Epithelial cell of esophagus (primary cell): Measurements from ENCODE around the gene GLYR1.
"Not testable (repeated sequence)": the region's sequence is repeated elsewhere in the genome, so short reads cannot be mapped to it uniquely, and the experiment has no call there.

Source experiments
- DNase-seq: peaks from one replicate; pipeline ENCODE4 v3.0.0; 2010; ENCODE audit warnings: low read depth
- H3K4me3 ChIP-seq: 2 replicates; pipeline ENCODE4 v1.5.1; 2011; ENCODE audit warnings: mild to moderate bottlenecking, low read length, control low read depth
- TF ChIP-seq, protein P1 (sequence below): IDR thresholded peaks from 2 replicates; pipeline ENCODE4 v1.5.1; 2011; ENCODE audit warnings: low read depth, mild to moderate bottlenecking, low read length, control low read depth, inconsistent platforms; ENCODE audit not compliant: insufficient read depth; ENCODE audit errors: missing control alignments

The GLYR1 gene

DNA sequence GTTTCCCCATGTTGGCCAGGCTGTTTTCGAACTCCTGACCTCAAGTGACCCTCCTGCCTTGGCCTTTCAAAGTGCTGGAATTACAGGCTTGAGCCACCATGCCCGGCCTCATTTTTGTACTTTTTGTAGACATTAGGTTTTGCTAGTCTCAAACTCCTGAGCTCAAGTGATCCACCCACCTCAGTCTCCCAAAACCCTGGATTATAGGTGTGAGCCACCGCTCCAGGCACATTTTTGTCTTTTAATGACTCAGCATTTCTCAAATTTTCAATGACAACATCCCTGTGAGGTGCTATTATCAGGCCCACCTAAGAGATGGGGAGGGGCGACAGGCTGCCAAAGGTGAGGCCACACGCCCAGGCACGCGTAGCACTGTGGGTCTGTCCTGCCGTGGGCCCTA, 60.0 kb downstream of the GLYR1 start:
- no peak overlapping the region for H3K4me3 ChIP-seq
- DNase-seq = no peak
- TF ChIP-seq, protein P1, sequence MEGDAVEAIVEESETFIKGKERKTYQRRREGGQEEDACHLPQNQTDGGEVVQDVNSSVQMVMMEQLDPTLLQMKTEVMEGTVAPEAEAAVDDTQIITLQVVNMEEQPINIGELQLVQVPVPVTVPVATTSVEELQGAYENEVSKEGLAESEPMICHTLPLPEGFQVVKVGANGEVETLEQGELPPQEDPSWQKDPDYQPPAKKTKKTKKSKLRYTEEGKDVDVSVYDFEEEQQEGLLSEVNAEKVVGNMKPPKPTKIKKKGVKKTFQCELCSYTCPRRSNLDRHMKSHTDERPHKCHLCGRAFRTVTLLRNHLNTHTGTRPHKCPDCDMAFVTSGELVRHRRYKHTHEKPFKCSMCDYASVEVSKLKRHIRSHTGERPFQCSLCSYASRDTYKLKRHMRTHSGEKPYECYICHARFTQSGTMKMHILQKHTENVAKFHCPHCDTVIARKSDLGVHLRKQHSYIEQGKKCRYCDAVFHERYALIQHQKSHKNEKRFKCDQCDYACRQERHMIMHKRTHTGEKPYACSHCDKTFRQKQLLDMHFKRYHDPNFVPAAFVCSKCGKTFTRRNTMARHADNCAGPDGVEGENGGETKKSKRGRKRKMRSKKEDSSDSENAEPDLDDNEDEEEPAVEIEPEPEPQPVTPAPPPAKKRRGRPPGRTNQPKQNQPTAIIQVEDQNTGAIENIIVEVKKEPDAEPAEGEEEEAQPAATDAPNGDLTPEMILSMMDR = no peak

DNA sequence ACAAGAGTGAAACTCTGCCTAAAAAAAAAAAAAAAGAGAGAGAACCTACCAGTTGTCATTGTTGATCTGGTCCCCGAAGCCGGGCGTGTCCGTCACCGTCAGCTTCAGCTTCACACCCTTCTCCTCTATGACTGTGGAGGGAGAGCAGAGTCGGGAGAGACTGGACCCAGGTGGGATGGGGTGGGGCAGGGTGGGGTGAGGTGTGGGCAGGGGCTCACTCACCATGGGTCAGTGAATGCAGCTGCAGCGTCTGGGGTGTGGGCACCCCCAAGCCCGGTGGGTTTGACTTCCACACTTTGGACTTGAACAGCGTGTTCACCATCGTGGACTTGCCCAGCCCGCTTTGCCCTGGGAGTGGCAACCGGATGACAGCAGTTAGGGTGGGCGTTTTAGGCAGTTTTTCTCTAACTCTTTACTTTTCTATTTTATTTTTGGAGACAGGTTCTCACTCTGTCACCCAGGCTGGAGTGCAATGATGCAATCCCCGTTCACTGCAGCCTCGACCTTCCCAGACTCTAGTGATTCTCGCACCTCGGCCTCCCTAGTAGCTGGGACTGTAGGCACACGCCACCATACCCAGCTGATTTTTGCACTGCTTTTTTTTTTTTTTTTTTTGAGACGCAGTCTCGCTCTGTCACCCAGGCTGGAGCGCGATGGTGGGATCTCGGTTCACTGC, 61.2 kb downstream of the GLYR1 start:
- no peak overlapping the region for H3K4me3 ChIP-seq
- DNase-seq = no peak
- TF ChIP-seq, protein P1 = no peak

DNA sequence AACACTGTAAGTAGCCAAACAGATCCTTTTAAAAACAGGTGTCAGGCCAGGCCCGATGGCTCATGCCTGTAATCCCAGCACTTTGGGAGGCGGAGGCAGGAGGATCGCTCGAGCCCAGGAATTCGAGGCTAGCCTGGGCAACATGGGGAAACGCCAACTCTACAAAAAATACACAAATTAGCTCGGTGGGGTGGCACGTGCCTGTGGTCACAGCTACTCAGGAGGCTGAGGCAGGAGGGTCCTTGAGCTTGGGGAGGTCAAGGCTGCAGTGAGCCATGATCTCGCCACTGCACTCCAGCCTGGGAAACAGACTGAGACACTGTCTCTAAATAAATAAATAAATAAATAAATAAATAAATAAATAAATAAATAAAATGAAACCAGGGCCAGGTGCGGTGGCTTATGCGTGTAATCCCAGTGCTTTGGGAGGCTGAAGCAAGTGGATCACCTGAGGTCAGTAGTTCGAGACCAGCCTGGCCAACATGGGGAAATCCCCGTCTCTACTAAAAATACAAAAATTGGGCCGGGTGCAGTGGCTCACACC, 62.6 kb downstream of the GLYR1 start:
- DNase-seq = not testable (repeated sequence)

DNA sequence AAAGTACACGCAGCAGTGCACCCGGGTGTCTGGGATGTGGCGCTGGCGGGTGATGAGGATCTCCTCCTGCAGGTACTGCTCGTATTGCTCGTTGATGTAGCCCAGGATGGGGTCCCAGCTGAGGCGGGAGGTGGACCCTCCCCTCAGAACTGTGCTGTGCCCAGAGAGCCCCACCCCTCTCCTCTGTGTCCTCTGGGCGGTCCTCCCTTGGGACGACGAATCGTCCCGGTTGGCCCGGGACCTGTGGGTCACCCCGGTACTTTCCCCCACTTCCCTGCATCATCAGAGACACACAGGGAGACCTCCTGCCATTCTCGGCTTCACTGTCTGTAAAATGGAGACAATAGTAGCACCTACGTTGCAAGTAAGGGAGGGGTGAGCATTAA, 63.1 kb downstream of the GLYR1 start:
- DNase-seq = no peak
- TF ChIP-seq, protein P1 = no peak
- H3K4me3 ChIP-seq = no peak overlapping the region

More for the DNA sequence above, 62.6 kb downstream of the GLYR1 start:
- H3K4me3 ChIP-seq = not testable (repeated sequence)

DNA sequence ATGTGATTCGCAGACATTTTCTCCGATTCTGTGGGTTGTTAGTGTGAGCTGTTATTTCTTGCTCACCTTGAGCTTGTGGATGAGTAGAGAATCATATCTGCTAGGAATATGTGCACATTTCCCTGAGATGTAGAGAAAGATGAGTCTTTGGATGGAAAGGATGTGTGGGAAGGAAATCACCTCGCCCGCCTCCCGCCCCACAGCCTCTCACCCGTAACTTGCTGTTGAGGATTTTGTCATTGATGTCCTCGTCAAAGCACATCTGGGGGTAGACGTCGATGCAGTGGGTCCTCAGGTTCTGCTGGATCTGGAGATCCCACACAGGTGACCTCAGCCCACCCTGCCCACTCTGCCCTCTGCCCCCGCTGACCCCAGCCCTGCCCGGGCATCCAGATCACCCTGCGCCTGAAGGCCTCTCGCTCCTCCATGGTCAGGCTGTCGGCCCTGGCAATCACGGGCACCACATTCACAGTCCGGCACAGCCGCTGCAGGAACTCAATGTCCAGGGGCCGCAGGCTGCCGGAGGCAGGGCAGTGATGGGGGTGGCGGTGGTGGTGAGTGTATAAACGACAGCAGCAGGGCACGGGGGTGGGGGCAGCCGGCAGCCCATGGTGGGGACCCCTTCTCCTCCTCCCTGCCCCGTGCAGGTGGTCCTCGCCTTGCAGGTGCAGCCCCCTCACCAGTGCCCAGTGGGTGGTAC, 63.7 kb downstream of the GLYR1 start:
- H3K4me3 ChIP-seq = no peak overlapping the region
- no peak for DNase-seq
- TF ChIP-seq, protein P1 = no peak

DNA sequence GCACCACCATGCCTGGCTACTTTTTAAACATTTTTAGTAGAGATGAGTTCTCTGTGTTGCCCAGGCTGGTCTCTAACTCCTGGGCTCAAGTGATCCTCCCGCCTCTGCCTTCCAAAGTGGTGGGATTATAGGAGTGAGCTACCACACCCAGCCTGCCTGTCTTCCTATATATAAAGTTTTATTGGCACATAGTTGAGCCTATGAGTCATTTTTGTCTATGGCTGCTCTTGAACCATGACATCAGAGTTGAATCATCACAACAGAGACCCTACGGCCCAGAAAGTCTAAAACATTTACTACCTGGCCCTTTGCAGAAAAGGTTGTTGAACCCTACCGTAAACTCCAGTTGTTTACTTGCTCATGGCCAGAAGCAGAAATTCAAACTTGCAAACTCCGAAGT, 66.9 kb downstream of the GLYR1 start:
- TF ChIP-seq, protein P1 = no peak
- no peak overlapping the region for H3K4me3 ChIP-seq
- peak; percentile 31 for DNase-seq

DNA sequence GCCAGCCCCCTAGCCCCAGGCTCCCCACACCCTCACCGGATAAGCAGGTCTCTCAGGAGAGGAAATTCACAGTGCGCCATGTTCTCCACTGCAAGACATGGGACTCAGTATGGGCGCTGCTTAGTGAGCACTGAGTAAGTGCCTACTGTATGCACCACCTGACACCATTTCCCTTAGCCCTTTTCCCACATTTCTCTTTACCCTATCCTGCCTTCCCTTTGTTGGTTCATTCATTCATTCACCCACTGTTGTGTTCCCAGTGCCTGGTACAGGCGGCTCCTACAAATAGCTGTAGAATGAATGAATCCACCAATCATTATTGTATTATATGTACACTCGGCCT, 69.1 kb downstream of the GLYR1 start:
- DNase-seq = no peak
- no peak overlapping the region for H3K4me3 ChIP-seq
- TF ChIP-seq, protein P1 = no peak
